Upper lobe of right lung (tissue), 1 donor: Measurements from ENCODE around the gene ZSCAN26. TPM values are rescaled to one million over a fixed set of nuclear protein-coding genes. Genes with fewer than 3 reads are reported as not detected.

ENCODE experiments used
- ATAC-seq: fragments of 200-7000 bp; cut with Tn5 transposase; one replicate; pipeline ENCODE4 v1.9.1; 2020; ENCODE audit warnings: mild to moderate bottlenecking, moderate library complexity
- DNase-seq: peaks from one replicate; pipeline ENCODE4 v3.0.0-alpha.2; 2020
- H3K27ac ChIP-seq: fragments of 200-600 bp; one replicate; pipeline ENCODE4 v1.8.0; 2022
- H3K27me3 ChIP-seq: fragments of 200-600 bp; one replicate; pipeline ENCODE4 v1.8.0; 2022; ENCODE audit warnings: mild to moderate bottlenecking
- H3K36me3 ChIP-seq: fragments of 200-600 bp; one replicate; pipeline ENCODE4 v1.8.0; 2022
- H3K4me1 ChIP-seq: fragments of 200-600 bp; one replicate; pipeline ENCODE4 v1.8.0; 2022
- H3K4me3 ChIP-seq: fragments of 200-600 bp; one replicate; pipeline ENCODE4 v1.8.0; 2022; ENCODE audit warnings: mild to moderate bottlenecking
- H3K9me3 ChIP-seq: fragments of 200-600 bp; one replicate; pipeline ENCODE4 v1.8.0; 2022
- CTCF ChIP-seq: fragments of 200-600 bp; IDR thresholded peaks from one replicate; pipeline ENCODE4 v1.8.0; 2022; ENCODE audit warnings: antibody characterized with exemption
- intact Hi-C: fragments of 100-400 bp; cut with DNase I; formaldehyde crosslinking; loops from one replicate; pipeline ENCODE4 v1.11.0; 2022
- total RNA-seq: library from RNA; stranded (reverse); fragmentation: NEBNext Ultra II Directional; extraction: Animal tissue kit (Norgen Biotek cat#: 25700); gene quantifications from one replicate; pipeline ENCODE4 v1.2.1, GENCODE V29; 2021
- donor health status: DM: no; HTN: yes; CAD: no; lungs with severe emphysema.

The ZSCAN26 gene
- total RNA-seq, 1 donor from 2014 or later, result 11.3 TPM

- H3K4me1 ChIP-seq, result no peaks in the 10 kb centered on the region
- intact Hi-C loops, result no loop called here
- no peaks in the 10 kb centered on the region for H3K27me3 ChIP-seq
- no peak overlapping the region for H3K4me3 ChIP-seq
- ATAC-seq, result no peak
- H3K36me3 ChIP-seq, result peaks cover 17% of the 10 kb centered on the region
- DNase-seq, result no peak
- no peak for TF ChIP-seq CTCF
- H3K27ac ChIP-seq, result no peak overlapping the region
- H3K9me3 ChIP-seq, result no peaks in the 10 kb centered on the region
Measured at GRCh38 chr6:28239636-28240035, 27.3 kb upstream of the ZSCAN26 start.

- intact Hi-C loops, result no loop called here
- Histone ChIP-seq H3K36me3 (peaks cover 17% of the 10 kb centered on the region), H3K9me3 (no peaks in the 10 kb centered on the region), H3K4me3 (no peak overlapping the region), H3K4me1 (no peaks in the 10 kb centered on the region), H3K27ac (no peak overlapping the region), H3K27me3 (no peaks in the 10 kb centered on the region)
- TF ChIP-seq CTCF, result no peak
- ATAC-seq (no peak), DNase-seq (no peak)
Measured at GRCh38 chr6:28240471-28240870, 26.5 kb upstream of the ZSCAN26 start.

GRCh38 chr6:28243946-28244345, 23.0 kb upstream of the ZSCAN26 start:
- DNase-seq, result no peak
- H3K36me3 ChIP-seq, result peaks cover 48% of the 10 kb centered on the region
- no peak for TF ChIP-seq CTCF

GRCh38 chr6:28245206-28245941, 21.6 kb upstream of the ZSCAN26 start:
- DNase-seq, result no peak
- TF ChIP-seq CTCF, result no peak
- Histone ChIP-seq H3K27me3 (no peaks in the 10 kb centered on the region), H3K4me1 (peaks cover 2% of the 10 kb centered on the region), H3K36me3 (peaks cover 52% of the 10 kb centered on the region), H3K27ac (no peak overlapping the region), H3K4me3 (no peak overlapping the region), H3K9me3 (no peaks in the 10 kb centered on the region)
- intact Hi-C loops, result no loop called here
- ATAC-seq, result no peak

More at GRCh38 chr6:28243946-28244345, 23.0 kb upstream of the ZSCAN26 start:
- no peaks in the 10 kb centered on the region for H3K9me3 ChIP-seq
- H3K27ac ChIP-seq, result no peak overlapping the region
- no peaks in the 10 kb centered on the region for H3K4me1 ChIP-seq
- intact Hi-C loops, result no loop called here
- H3K4me3 ChIP-seq, result no peak overlapping the region
- no peak for ATAC-seq
- no peaks in the 10 kb centered on the region for H3K27me3 ChIP-seq

- Histone ChIP-seq H3K4me3 (no peak overlapping the region), H3K27ac (no peak overlapping the region), H3K36me3 (peaks cover 51% of the 10 kb centered on the region), H3K9me3 (no peaks in the 10 kb centered on the region), H3K27me3 (no peaks in the 10 kb centered on the region), H3K4me1 (peaks cover 21% of the 10 kb centered on the region)
- intact Hi-C loops, result no loop called here
- ATAC-seq, result no peak
- no peak for DNase-seq
- TF ChIP-seq CTCF, result no peak
Measured at GRCh38 chr6:28248916-28249315, 18.0 kb upstream of the ZSCAN26 start.
